Neural progenitor cell (in vitro differentiated cells): ENCODE measurements around the gene IGFBP7. TPM values are rescaled to one million over a fixed set of nuclear protein-coding genes. Genes with fewer than 3 reads are reported as not detected.

ENCODE experiments used
- DNase-seq: peaks from one replicate; pipeline ENCODE4 v3.0.0-alpha.2; 2016; ENCODE audit warnings: low spot score
- H2AFZ ChIP-seq: fragments of 200-600 bp; sonication (generic); replicated peaks from 2 replicates; pipeline ENCODE4 v1.6.1; 2016; ENCODE audit warnings: antibody characterized with exemption
- H3F3A ChIP-seq: fragments of 200-600 bp; sonication (generic); 2 replicates; pipeline ENCODE4 v1.6.1; 2016; ENCODE audit warnings: antibody characterized with exemption, low read depth
- H3K27ac ChIP-seq: fragments of 200-600 bp; sonication (generic); 2 replicates; pipeline ENCODE4 v1.5.1; 2016; ENCODE audit warnings: mild to moderate bottlenecking
- H3K27me3 ChIP-seq: fragments of 200-600 bp; sonication (generic); 2 replicates; pipeline ENCODE4 v1.6.1; 2016; ENCODE audit warnings: mild to moderate bottlenecking, moderate library complexity
- H3K36me3 ChIP-seq: fragments of 200-600 bp; sonication (generic); 2 replicates; pipeline ENCODE4 v1.5.1; 2016
- H3K4me1 ChIP-seq: fragments of 200-600 bp; sonication (generic); 2 replicates; pipeline ENCODE4 v1.6.1; 2016; ENCODE audit warnings: mixed run types
- H3K4me2 ChIP-seq: fragments of 200-600 bp; sonication (generic); 2 replicates; pipeline ENCODE4 v1.6.1; 2016
- H3K4me3 ChIP-seq: fragments of 200-600 bp; sonication (generic); 2 replicates; pipeline ENCODE4 v1.5.1; 2016
- H3K79me2 ChIP-seq: fragments of 200-600 bp; sonication (generic); 2 replicates; pipeline ENCODE4 v1.6.1; 2016; ENCODE audit warnings: low read depth
- H3K9ac ChIP-seq: fragments of 200-600 bp; sonication (generic); 2 replicates; pipeline ENCODE4 v1.6.1; 2016
- H3K9me3 ChIP-seq: fragments of 200-600 bp; sonication (generic); 2 replicates; pipeline ENCODE4 v1.5.1; 2016; ENCODE audit warnings: low read depth
- H4K20me1 ChIP-seq: fragments of 200-600 bp; sonication (generic); 2 replicates; pipeline ENCODE4 v1.6.1; 2016; ENCODE audit warnings: low read depth
- H3K27ac Mint-ChIP-seq: 3 replicates; pipeline ENCODE4 v1.8.0; 2021; ENCODE audit warnings: mixed read lengths
- H3K27me3 Mint-ChIP-seq: 2 replicates; pipeline ENCODE4 v1.8.0; 2022; ENCODE audit warnings: low read depth, mild to moderate bottlenecking, inconsistent platforms, moderate library complexity, mixed read lengths; ENCODE audit not compliant: insufficient read depth
- H3K36me3 Mint-ChIP-seq: 3 replicates; pipeline ENCODE4 v1.8.0; 2021; ENCODE audit warnings: mixed read lengths
- H3K4me1 Mint-ChIP-seq: 3 replicates; pipeline ENCODE4 v1.8.0; 2021; ENCODE audit warnings: mixed read lengths
- H3K4me3 Mint-ChIP-seq: 3 replicates; pipeline ENCODE4 v1.8.0; 2021; ENCODE audit warnings: mild to moderate bottlenecking, moderate library complexity, mixed read lengths
- H3K9me3 Mint-ChIP-seq: 3 replicates; pipeline ENCODE4 v1.8.0; 2020; ENCODE audit warnings: mixed read lengths
- EZH2 ChIP-seq: fragments of 200-600 bp; sonication (generic); IDR thresholded peaks from 2 replicates; pipeline ENCODE4 v1.6.1; 2017; ENCODE audit warnings: antibody characterized with exemption, mild to moderate bottlenecking, moderate library complexity
- EZH2phosphoT487 ChIP-seq: fragments of 200-600 bp; sonication (generic); IDR thresholded peaks from 2 replicates; pipeline ENCODE4 v1.6.1; 2017; ENCODE audit warnings: antibody characterized with exemption
- small RNA-seq: library from RNA; depleted of rRNA; stranded (forward); fragments of <200 nt; gene quantifications from one replicate; pipeline ENCODE3, GENCODE V24; 2015
- total RNA-seq: library from RNA; depleted of rRNA; stranded (reverse); fragments of >200 nt; gene quantifications from 2 replicates; pipeline ENCODE4 v1.2.3, GENCODE V29; 2015; ENCODE audit warnings: low replicate concordance
- TF ChIP-seq, protein P1 (sequence below): fragments of 200-600 bp; sonication (generic); IDR thresholded peaks from 2 replicates; pipeline ENCODE4 v1.5.1; 2017; ENCODE audit warnings: antibody characterized with exemption, mild to moderate bottlenecking

The IGFBP7 gene
- total RNA-seq, 1 donor from 2014 or later = 0.86 TPM

- H4K20me1 ChIP-seq = peaks cover 73% of the 10 kb centered on the region
- DNase-seq = no peak
- no peaks in the 10 kb centered on the region for H3K9me3 ChIP-seq
- H3K79me2 ChIP-seq = peaks cover 90% of the 10 kb centered on the region
- H3F3A ChIP-seq = no peaks in the 10 kb centered on the region
- Mint-ChIP-seq H3K36me3 (peaks cover 26% of the 10 kb centered on the region), H3K27ac (no peak overlapping the region), H3K4me3 (no peak overlapping the region), H3K27me3 (no peaks in the 10 kb centered on the region), H3K9me3 (no peaks in the 10 kb centered on the region), H3K4me1 (peaks cover 2% of the 10 kb centered on the region)
- H2AFZ ChIP-seq = no peak overlapping the region
- peaks cover 4% of the 10 kb centered on the region for H3K36me3 ChIP-seq
- no peaks in the 10 kb centered on the region for H3K4me1 ChIP-seq
- H3K27ac ChIP-seq = no peak overlapping the region
- TF ChIP-seq, protein P1, sequence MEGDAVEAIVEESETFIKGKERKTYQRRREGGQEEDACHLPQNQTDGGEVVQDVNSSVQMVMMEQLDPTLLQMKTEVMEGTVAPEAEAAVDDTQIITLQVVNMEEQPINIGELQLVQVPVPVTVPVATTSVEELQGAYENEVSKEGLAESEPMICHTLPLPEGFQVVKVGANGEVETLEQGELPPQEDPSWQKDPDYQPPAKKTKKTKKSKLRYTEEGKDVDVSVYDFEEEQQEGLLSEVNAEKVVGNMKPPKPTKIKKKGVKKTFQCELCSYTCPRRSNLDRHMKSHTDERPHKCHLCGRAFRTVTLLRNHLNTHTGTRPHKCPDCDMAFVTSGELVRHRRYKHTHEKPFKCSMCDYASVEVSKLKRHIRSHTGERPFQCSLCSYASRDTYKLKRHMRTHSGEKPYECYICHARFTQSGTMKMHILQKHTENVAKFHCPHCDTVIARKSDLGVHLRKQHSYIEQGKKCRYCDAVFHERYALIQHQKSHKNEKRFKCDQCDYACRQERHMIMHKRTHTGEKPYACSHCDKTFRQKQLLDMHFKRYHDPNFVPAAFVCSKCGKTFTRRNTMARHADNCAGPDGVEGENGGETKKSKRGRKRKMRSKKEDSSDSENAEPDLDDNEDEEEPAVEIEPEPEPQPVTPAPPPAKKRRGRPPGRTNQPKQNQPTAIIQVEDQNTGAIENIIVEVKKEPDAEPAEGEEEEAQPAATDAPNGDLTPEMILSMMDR = no peak
- no peak for TF ChIP-seq EZH2phosphoT487
- TF ChIP-seq EZH2 = no peak
- no peak overlapping the region for H3K9ac ChIP-seq
- no peak overlapping the region for H3K4me2 ChIP-seq
- H3K27me3 ChIP-seq = no peaks in the 10 kb centered on the region
- H3K4me3 ChIP-seq = no peak overlapping the region
Observed at GRCh38 chr4:56986952-56987351, 123.2 kb downstream of the IGFBP7 start.

GRCh38 chr4:56986192-56986591, 124.0 kb downstream of the IGFBP7 start:
- Histone ChIP-seq H3F3A (no peaks in the 10 kb centered on the region), H4K20me1 (peaks cover 76% of the 10 kb centered on the region), H3K9me3 (no peaks in the 10 kb centered on the region), H3K9ac (no peak overlapping the region), H3K27ac (no peak overlapping the region), H3K4me3 (no peak overlapping the region), H3K27me3 (no peaks in the 10 kb centered on the region), H3K79me2 (peaks cover 91% of the 10 kb centered on the region), H3K36me3 (no peaks in the 10 kb centered on the region), H3K4me1 (no peaks in the 10 kb centered on the region), H2AFZ (no peak overlapping the region), H3K4me2 (no peak overlapping the region)
- Mint-ChIP-seq H3K4me3 (no peak overlapping the region), H3K27ac (no peak overlapping the region), H3K4me1 (peaks cover 7% of the 10 kb centered on the region), H3K9me3 (no peaks in the 10 kb centered on the region), H3K36me3 (peaks cover 19% of the 10 kb centered on the region), H3K27me3 (no peaks in the 10 kb centered on the region)
- DNase-seq = no peak
- TF ChIP-seq EZH2phosphoT487 (no peak), EZH2 (no peak)
- TF ChIP-seq, protein P1 = no peak

GRCh38 chr4:56981795-56982201, 128.4 kb downstream of the IGFBP7 start:
- H3K4me2 ChIP-seq = no peak overlapping the region
- no peak overlapping the region for H3K27ac Mint-ChIP-seq

More at GRCh38 chr4:56981795-56982201, 128.4 kb downstream of the IGFBP7 start:
- no peak for TF ChIP-seq EZH2phosphoT487
- TF ChIP-seq, protein P1 = no peak
- no peak for TF ChIP-seq EZH2
- H3K9ac ChIP-seq = no peak overlapping the region
- no peak overlapping the region for H3K4me3 ChIP-seq
- no peak overlapping the region for H3K27ac ChIP-seq
- Mint-ChIP-seq H3K27me3 (peaks cover 2% of the 10 kb centered on the region), H3K36me3 (peaks cover 4% of the 10 kb centered on the region), H3K4me3 (no peak overlapping the region), H3K4me1 (peaks cover 18% of the 10 kb centered on the region), H3K9me3 (no peaks in the 10 kb centered on the region)
- peaks cover 6% of the 10 kb centered on the region for H3K4me1 ChIP-seq
- H3K9me3 ChIP-seq = no peaks in the 10 kb centered on the region
- peaks cover 68% of the 10 kb centered on the region for H4K20me1 ChIP-seq
- H2AFZ ChIP-seq = no peak overlapping the region
- H3K79me2 ChIP-seq = peaks cover 84% of the 10 kb centered on the region
- DNase-seq = no peak
- H3F3A ChIP-seq = peaks cover 15% of the 10 kb centered on the region
- no peaks in the 10 kb centered on the region for H3K27me3 ChIP-seq
- no peaks in the 10 kb centered on the region for H3K36me3 ChIP-seq

Small RNA genes within 50 kb of the gene (small RNA-seq; reads per million reads assigned to genes)
- gene RNU6-998P = not detected

Other genes with a start within 250 kb of the IGFBP7 start
- 72.0 and 87.3 TPM in 2 replicates for gene REST, start 202.5 kb downstream of the IGFBP7 start, total RNA-seq
- 20.4 and 24.9 TPM in 2 replicates for gene NOA1, start 132.8 kb downstream of the IGFBP7 start, total RNA-seq
- gene POLR2B, start 131.5 kb downstream of the IGFBP7 start, total RNA-seq = 150 and 290 TPM in 2 replicates